GM12873 (cell line): ENCODE measurements around the gene IGF2R.
A peak's percentile ranks its signal among the peaks of the same experiment; 100 is the strongest.

Experiments used
- TF ChIP-seq, protein P1 (sequence below): IDR thresholded peaks from 2 replicates; pipeline ENCODE4 v1.5.1; 2012; ENCODE audit warnings: low read depth, mild to moderate bottlenecking, moderate library complexity, low read length, control low read depth; ENCODE audit not compliant: insufficient read depth; ENCODE audit errors: missing control alignments

Gene IGF2R

DNA sequence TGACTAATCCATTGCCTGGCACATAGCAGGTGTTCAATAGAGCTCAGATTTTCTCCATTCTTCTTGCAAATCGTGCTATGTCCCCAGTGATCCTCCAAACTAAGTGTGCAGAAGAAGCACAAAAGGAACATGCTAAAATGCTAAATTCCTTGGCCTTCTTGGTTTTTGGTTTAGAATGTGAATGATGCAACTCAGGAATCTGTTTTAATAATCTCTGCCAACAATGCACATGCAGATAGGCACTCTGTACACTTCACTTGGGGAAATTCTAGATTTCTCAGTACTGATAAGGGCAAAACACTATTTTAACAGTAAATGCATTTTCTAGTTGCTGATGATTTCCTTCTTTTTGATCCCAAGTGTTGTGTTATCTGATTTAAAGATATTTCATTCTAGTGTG lies 188.0 kb downstream of the IGF2R start:
- TF ChIP-seq, protein P1, sequence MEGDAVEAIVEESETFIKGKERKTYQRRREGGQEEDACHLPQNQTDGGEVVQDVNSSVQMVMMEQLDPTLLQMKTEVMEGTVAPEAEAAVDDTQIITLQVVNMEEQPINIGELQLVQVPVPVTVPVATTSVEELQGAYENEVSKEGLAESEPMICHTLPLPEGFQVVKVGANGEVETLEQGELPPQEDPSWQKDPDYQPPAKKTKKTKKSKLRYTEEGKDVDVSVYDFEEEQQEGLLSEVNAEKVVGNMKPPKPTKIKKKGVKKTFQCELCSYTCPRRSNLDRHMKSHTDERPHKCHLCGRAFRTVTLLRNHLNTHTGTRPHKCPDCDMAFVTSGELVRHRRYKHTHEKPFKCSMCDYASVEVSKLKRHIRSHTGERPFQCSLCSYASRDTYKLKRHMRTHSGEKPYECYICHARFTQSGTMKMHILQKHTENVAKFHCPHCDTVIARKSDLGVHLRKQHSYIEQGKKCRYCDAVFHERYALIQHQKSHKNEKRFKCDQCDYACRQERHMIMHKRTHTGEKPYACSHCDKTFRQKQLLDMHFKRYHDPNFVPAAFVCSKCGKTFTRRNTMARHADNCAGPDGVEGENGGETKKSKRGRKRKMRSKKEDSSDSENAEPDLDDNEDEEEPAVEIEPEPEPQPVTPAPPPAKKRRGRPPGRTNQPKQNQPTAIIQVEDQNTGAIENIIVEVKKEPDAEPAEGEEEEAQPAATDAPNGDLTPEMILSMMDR = no peak

GRCh38 chr6:160160450-160160849 lies 191.6 kb downstream of the IGF2R start:
- TF ChIP-seq, protein P1 = peak; percentile 7
